Ramos (cell line): ENCODE results near the gene BCL2L14.

Experiments
- in situ Hi-C: fragments of 300-500 bp; cut with MboI; formaldehyde crosslinking; loops from one replicate; pipeline ENCODE4 v1.14.3; 2022; ENCODE audit warnings: low sequenced_read_pairs; ENCODE audit not compliant: unreplicated experiment

Gene BCL2L14, protein sequence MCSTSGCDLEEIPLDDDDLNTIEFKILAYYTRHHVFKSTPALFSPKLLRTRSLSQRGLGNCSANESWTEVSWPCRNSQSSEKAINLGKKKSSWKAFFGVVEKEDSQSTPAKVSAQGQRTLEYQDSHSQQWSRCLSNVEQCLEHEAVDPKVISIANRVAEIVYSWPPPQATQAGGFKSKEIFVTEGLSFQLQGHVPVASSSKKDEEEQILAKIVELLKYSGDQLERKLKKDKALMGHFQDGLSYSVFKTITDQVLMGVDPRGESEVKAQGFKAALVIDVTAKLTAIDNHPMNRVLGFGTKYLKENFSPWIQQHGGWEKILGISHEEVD

DNA sequence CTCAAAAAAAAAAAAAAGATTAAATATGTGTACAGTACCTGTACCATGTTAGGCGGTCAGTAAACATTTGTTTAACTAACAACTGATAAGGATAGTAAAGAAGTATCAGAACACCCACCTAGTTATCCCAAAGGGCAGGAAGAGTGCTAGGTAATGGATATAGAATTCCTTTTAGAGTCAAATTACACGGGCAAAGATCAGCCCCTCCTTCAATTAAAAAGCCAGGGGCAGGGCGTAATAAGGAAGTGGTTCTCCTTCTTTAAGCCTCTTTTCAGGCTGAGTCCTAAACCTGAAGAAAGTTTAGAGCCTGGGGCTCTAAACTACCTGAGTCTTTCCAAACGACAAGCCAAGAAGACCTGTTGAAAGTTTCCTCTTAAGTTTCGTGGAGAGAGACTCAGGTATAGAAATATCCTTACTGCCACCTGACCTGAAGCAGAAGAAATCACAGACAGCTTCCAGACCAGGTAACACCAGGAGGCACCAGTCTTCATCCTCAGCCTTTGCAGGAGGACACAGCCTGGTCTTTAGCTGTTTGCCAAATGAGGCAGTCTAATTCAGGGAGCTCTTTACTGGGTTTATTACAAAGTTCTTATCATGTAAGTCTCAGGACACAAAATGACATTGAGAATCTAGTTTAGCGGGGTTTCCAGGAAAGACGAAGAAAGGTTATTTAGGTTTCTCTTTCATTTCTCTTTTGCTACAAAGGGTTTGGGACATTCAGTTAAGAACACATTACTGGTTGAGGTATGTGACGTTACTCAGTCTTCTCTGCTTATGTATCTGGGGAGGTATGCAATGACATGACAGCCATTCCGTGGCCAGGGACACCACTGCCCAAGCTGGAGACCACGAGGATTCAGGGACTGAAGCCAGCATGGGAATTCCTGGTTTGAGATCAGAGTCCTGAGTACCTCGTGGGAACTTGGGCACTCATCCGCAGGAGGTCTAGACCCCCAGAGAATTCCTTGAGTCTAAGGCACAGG is at the start of gene BCL2L14:
BCL2L14 (plus strand) TSS at position 266 of the 983 bp plus-strand sequence. CDS start 8,367 bp downstream, outside the sequence.
- in situ Hi-C loops, result no loop called here

DNA sequence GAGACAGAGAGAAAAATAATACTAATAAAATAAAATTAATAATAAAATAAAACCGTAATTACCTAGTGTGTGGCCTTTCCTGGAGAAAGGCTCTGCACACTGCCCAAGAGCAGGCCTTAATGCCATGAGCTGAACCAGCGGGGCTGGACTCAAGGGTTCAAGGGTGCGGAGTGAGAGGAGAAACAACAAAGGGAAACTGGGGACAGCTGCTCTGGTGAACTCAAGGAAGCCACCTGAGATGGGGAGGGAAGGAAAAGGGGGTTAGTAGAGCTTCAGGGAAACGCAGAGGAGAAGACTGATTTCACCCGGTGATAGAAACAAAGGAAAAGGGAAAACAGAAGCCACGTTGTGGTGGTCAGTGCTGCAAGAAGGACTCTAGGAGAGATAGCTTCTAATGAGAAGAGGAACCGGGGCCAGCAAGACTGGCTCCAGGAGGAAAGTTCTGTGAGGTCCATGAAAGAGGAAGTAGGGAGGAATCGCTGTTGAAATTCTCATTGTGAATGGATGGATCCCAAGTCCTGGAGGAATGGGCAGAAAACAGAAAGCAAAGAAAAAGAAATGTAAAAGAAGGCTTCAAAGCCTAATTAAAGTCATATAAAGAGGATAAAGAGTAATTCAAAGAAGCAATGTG is 48.3 kb upstream of the BCL2L14 start:
- in situ Hi-C loops, result loop anchor here (10.0 kb wide), 1 partner anchor 278 kb away; no protein-coding TSS in a partner anchor

DNA sequence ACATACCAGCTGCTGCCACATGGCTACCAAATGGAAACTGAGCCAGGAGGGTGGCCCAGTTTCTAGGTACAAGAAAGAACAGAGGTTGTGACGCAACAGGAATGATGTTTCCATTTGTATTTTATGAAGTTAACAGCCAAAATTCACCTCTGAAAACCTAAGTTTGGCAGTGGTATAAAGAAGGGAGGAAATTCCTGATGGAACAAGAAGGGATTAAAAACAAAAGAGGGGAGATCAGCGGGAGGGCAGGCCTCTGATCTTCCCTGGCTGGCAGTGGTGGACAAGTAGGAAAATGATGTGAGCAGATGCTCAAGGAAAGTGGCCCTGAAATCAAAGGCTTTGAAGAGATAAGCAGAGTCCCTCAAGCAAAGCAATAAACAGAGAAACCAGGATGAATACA is 47.3 kb upstream of the BCL2L14 start:
- in situ Hi-C loops, result loop anchor here (10.0 kb wide), 1 partner anchor 279 kb away; no protein-coding TSS in a partner anchor

DNA sequence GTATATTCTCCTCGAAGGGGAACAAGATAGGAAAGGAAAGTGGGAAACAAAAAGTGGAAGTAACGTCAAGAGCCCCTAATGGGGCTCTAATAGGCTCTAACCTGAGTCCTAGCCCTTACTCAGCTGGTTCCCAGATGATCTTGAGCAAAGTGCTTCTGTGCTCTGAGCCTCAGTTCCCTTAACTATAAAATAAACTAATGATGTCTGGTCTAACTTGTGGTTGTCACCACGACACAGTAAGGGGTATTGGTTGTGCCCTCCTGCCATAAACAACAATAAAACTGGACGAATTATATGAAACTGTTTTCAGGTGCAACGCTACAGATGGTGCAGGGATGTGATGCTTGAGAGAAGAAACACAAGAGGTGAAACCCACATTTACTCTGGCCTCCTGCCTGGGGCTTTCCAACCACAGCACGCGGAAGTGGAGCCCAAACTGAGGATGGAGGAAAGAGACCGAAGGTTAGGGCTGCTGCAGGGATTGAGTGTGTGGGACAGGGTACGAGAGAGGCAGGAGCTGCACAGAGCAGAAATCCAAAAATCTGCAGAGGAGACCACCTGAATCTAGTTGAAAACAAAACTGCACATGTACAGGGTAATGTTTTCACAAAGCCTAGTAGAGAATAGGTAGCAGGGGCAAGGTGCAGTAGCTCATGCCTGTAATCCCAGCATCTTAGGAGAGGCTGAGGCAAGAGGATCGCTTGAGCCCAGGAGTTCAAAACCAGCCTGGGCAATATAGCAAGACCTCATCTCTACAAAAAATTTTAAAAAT is 45.6 kb upstream of the BCL2L14 start:
- in situ Hi-C loops, result loop anchor here (10.0 kb wide), 1 partner anchor 280 kb away; no protein-coding TSS in a partner anchor

DNA sequence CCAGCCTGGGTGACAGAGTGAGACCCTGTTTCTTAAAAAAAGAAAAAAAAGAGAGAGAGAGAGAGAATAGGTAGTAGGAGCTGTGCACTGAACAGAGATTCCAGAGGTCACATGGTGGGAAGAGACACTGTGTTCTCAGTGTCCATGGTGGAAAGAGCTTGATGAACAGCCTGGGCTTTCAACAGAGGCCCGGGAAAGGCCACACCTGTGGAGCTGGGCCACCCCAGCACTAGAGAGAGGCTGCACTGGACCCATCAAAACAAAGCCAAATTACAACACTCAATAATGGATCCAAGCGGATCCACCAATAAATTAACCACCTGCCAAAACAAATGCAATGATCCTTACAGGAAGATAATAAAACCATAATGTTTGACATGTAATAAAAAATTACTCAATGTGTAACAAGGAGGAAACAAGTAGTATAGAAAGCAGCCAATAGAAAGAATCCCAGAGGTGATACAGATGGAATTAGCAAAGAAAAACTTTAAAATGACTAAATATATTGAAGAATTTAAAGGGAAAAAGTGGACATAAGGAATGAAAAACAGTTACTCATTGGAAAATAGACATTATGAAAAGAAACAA is 44.8 kb upstream of the BCL2L14 start:
- in situ Hi-C loops, result loop anchor here (10.0 kb wide), 1 partner anchor 281 kb away; no protein-coding TSS in a partner anchor

DNA sequence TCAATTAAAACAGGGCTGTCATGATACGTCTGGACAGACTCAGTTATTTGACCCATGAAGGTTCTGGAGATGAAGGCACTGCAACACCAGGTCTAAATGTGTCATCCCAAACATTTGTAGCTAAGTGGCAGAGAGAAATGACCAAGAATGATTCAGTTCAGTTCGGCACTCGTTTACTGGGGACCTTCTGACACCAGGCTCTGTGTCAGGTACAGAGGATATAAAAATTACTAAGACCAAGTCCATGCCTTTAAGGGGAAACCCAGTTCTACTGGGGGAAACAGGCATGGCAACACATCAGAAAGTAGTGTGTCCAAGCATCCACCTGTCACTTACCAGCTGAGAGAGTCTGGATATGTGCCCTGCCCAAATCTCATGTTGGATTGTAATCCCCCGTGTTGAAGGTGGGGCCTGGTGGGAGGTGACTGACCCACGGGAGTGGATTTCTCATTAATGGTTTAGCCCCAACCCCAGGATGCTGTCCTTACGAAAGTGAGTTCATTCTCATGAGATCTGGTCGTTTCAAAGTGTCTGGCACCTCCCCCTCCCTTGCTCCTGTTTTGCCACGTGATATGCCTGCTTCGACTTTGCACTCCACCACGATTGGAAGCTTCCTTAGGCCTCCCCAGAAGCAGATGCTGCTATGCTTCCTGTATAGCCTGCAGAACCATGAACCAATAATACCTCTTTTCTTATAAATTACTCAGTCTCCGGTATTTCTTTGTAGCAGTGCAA is 41.9 kb upstream of the BCL2L14 start:
- in situ Hi-C loops, result loop anchor here (10.0 kb wide), 1 partner anchor 284 kb away; no protein-coding TSS in a partner anchor

DNA sequence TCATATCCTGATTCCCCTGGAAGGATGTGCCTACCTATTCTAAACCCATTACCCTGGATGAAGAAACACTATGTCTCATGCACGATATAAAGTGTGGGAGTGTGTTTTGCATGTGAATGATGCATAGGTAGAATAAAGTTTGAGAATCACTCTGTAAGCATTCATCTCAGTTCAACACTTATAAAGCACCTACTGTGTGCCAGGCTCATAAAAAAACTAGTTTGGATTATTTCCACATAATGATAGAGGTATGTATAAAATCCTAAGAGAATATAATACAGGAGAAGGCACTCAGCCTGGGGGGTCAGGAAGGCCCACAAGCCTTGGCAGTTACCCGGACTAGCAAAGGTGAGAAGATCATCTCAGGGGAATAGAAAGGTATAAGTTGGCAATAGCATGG is 41.1 kb upstream of the BCL2L14 start:
- in situ Hi-C loops, result loop anchor here (10.0 kb wide), 1 partner anchor 285 kb away; no protein-coding TSS in a partner anchor

DNA sequence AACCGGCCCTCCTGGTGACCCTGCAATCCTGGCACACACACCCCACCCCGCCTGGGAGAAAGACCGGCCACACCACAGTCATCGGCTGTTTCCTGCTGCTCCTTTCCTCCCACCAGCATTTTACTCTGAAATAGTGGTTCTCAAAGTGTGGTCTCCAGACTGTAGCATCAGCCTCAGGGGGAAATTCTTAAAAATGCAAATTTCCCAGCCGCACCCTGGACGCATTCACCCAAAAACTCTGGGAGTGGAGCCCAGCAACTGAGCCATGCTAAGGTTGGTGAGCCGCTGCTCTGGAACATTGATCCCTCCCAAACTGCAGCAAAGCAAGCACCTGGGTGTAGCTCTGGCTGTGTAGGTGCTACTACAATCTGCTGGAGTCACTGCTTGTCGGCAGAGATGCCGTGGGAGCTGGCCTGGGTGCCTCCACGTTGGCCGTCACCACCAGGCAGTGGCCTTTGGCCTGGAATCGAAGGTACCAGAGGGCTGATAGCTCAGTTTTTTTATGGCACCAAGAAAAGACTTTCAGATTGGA is 38.4 kb upstream of the BCL2L14 start:
- in situ Hi-C loops, result no loop called here

DNA sequence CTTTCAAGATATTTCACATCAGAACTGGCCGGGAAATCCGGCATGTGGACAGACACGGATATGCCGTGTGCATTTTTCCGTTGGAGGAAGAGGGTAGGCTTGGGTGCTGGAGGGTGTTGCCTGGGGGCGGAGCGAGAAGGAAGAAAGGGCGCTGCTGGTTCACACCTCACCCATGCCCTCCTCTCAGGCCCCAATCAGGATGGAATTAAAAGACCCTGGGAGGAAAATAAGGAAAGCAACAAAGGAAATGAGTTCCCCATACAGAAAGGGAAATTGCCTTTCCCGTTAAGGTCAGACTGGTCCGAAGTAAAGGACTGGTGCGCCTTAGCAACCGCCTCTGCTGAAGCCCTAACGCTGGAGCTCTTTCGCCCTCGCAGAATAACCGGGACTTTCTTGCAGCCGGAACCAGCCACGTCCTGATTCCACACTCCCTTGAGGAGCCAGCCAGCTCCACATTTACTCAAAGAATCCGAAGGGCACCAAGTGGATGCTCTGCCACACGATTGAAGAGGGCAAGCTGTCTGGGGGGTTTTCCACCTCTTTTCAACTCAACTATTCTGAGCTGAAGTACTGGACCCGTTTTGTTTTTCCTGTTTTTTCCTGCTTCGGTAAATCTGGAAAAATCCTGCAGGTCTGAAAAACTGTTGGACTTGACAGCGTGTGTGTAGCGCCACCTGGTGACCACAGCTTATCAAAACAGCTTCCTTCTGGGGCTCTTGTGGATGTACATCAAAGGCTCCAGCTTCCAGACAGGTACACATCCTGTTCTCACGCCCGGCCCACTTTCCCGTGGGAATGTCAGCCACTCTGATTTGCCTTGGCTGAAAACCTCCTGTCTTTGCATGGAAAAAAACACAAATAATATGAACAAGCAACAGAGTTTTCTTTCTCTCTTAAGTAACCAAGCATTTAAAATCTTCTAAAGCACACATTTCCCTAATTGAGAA is 37.6 kb upstream of the BCL2L14 start:
- in situ Hi-C loops, result no loop called here

DNA sequence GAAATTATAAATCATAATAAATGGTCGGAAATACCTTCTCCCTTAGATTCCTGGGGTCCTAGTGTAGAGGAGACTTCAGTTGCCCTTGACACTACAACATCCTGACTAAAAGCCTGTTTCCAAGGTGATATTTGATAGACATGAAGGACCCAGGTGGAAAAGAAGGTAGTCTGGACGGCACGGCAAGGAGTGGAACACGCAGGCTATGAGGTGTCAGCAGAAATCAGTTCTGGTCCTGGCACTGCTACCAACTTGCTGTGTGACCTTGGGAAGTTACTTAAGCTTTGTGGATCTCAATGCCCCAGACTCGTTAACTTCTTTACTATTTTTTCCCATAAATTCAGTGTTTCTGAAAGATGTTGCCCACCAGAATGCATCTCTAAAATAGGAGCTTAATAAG is 36.9 kb upstream of the BCL2L14 start:
- in situ Hi-C loops, result no loop called here

DNA sequence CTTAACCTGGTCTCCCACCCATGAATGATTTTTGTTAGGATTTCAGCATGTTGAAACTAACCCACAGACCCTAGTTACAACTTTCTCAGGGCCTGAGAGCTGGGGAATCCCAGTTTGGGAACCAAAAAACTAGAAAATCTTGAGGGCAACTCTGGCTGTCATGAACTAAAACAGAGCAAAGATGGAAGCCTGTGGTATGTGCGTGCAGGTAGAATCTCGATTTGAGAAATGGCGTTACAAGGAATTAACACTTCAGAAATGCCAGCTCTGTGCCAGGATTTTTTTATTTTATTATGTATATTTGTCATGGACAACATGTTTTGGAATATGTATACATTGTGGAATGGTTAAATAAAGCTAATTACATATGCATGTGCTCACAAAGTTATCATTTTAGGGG is 36.4 kb upstream of the BCL2L14 start:
- in situ Hi-C loops, result no loop called here

DNA sequence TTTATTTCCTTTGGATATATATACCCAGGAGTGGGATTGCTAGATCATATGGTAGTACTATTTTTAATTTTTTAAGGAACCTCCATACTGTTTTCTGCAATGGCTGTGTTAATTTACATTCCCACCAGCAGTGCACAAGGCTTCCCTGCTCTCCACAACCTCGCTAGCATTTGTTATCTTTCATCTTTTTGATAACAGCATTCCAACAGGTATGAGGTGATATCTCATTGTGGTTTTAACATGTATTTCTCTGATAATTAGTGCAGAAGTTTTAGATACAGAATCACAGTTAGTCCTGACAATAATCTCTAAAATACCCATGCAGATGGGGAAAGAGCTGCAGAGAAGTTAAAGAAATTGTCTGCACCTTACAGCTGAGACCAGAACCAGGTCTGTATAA is 35.5 kb upstream of the BCL2L14 start:
- in situ Hi-C loops, result loop anchor here (5.0 kb wide), 1 partner anchor 458 kb away; no protein-coding TSS in a partner anchor

DNA sequence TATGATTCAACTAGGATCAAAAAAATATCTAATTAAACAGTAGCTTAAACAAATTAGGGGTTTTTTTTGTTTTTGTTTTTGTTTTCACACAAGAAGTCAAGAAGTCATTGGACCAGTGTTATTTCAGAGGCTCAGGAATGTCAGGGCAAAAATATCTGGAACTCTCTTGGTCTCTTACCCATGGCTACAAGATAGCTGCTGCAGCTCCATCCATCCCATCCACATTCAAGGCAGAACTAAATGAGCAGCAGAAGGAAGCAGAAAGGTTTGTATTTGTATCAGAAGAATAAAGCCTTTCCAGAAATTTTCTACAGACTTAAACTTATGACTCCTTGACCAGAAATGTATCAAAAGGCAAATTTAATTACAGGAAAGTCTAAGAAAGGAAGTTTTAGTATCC is 33.8 kb upstream of the BCL2L14 start:
- in situ Hi-C loops, result loop anchor here (5.0 kb wide), 1 partner anchor 460 kb away; no protein-coding TSS in a partner anchor

DNA sequence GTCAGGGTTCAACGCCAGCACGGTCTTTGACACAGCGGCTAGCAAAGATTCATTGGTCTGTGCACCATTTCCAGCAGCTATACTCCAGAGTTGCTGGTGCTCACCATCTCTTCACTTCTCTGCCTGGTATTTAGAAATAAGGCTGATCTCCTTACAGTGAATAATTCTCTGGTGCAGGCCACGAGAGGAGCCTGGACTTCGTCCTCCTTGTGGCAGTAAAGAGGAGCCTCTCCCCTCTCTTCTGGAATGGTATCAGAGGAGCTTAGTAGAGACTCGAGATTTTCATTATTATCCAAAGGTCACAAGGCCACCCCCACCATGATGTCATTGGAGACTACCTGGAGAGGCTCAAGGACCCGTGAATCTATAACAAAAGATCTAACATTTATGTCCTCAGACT is 30.8 kb upstream of the BCL2L14 start:
- in situ Hi-C loops, result loop anchor here (5.0 kb wide), 1 partner anchor 463 kb away; no protein-coding TSS in a partner anchor

DNA sequence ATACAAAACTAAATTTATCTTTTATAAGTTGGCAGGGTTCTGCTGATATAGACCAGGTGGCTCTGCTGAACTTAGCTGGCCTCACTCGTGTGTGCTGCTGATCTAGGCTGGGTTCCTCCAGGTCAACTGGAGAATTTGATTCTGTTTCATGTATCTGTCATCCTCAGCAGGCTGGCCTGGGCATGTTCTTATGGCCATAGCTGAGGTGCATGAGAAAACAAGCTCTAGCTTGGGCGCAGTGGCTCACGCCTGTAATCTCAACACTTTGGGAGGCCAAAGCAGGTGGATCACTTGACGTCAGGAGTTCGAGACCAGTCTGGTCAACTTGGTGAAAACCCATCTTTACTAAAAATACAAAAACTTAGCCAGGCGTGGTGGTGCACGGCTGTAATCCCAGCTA is 24.3 kb upstream of the BCL2L14 start:
- in situ Hi-C loops, result no loop called here

DNA sequence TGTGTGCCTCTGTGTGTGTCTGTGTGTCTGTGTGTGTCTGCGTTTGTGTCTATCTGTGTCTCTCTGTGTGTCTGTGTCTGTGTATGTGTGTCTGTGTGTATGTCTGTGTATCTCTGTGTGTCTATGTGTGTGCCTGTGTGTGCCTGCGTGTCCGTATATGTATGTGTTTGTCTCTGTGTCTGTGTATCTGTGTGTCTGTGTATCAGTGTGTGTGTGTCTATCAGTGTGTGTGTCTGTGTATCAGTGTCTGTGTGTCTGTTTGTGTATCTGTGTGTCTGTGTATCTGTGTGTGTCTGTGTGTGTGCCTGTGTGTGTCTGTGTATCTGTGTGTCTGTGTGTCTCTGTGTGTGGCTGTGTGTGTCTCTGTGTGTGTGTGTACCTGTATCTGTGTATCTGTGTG is 23.1 kb upstream of the BCL2L14 start:
- in situ Hi-C loops, result no loop called here

DNA sequence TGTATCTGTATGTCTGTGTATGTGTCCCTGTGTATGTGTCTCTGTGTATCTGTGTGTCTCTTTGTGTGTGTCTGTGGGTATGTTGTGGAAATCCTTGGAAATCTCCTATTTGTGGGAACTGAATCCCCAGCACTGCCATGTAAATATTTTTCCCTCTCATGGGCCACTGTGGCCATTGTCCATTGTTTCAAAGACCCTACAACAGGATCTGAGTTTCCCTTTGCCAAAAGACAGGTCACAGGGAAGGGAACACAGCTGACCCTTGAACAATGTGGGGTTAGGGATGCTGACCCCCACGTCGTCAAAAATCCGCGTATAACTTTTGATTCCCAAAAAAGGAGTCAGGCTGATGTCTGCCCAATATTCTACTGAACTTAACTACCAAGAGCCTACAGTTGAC is 22.5 kb upstream of the BCL2L14 start:
- in situ Hi-C loops, result no loop called here
